Right lobe of liver (tissue), 6 donors: Measurements from ENCODE around the gene DLG2. TPM values are rescaled to one million over a fixed set of nuclear protein-coding genes. Genes with fewer than 3 reads are reported as not detected.

Source experiments
- ATAC-seq, 4 donors: fragments of 200-7000 bp; cut with Tn5 transposase; one replicate each; pipeline ENCODE4 v1.9.1; 2020; ENCODE audit warnings: mild to moderate bottlenecking in 4 of 4, moderate library complexity in 4 of 4
- DNase-seq, 3 donors: peaks; one replicate each; pipeline ENCODE4 v3.0.0-alpha.2; 2020
- H3K27ac ChIP-seq, 3 donors: fragments of 200-600 bp; one replicate each; pipeline ENCODE4 v1.8.0; 2022
- H3K27me3 ChIP-seq, 2 donors: fragments of 200-600 bp; one replicate each; pipeline ENCODE4 v1.8.0; 2022
- H3K36me3 ChIP-seq, 4 donors: fragments of 200-600 bp; sonication (generic) in 1 of 4; one replicate each; pipeline versions ENCODE4 v1.5.1 to v1.8.0; 2017 to 2022; ENCODE audit warnings: control low read depth in 1 of 4
- H3K4me1 ChIP-seq, 4 donors: fragments of 200-600 bp; sonication (generic) in 1 of 4; one replicate each; pipeline versions ENCODE4 v1.5.1 to v1.8.0; 2017 to 2022; ENCODE audit warnings: control low read depth in 1 of 4
- H3K4me3 ChIP-seq, 3 donors: fragments of 200-600 bp; one replicate each; pipeline ENCODE4 v1.8.0; 2022
- H3K9me3 ChIP-seq, 4 donors: fragments of 200-600 bp; sonication (generic) in 1 of 4; one replicate each; pipeline versions ENCODE4 v1.5.1 to v1.8.0; 2017 to 2022; ENCODE audit warnings: control low read depth in 1 of 4
- POLR2A ChIP-seq: fragments of 450-650 bp; IDR thresholded peaks from one replicate; pipeline ENCODE4 v1.6.1; 2017; ENCODE audit warnings: antibody characterized with exemption, mild to moderate bottlenecking
- WGBS: methylation state at CpG from one replicate; pipeline ENCODE4 v1.1.6; 2018; ENCODE audit warnings: low coverage, low lambda C conversion rate; ENCODE audit not compliant: insufficient coverage; ENCODE audit errors: missing lambda C conversion rate; 5-methylcytosine and 5-hydroxymethylcytosine counted together
- intact Hi-C, 2 donors: fragments of 100-400 bp; cut with DNase I; formaldehyde crosslinking; loops; one replicate each; pipeline versions ENCODE4 v1.11.2 to v1.14.1; 2022
- total RNA-seq, 6 experiments: library from RNA; depleted of rRNA in 2 of 6; stranded (reverse); fragments of >200 nt in 2 of 6; fragmentation: NEBNext Ultra II Directional in 3 of 6; extraction: Animal tissue kit (Norgen Biotek cat#: 25700) in 3 of 6; gene quantifications; one replicate each; pipeline versions ENCODE4 v1.1.0 to v1.2.4, GENCODE V29; 2016 to 2023
- TF ChIP-seq, protein P1 (sequence below), 4 donors: fragments of 200-600 bp in 3 of 4; fragments of 450-650 bp in 1 of 4; IDR thresholded peaks; one replicate each; pipeline versions ENCODE4 v1.5.1 to v1.8.0; 2016 to 2022; ENCODE audit warnings: antibody characterized with exemption in 4 of 4, mild to moderate bottlenecking in 2 of 4
- donor health status: DM: no; HTN: yes; CAD: no.
- donor health status: DM: no; HTN: no; CAD: no.
- donor health status: DM: no; HTN: no; CAD: no.
- donor health status: DM: no; HTN: yes; CAD: no.
- donor health status: DM: no; HTN: yes; CAD: no.

DLG2 gene
- total RNA-seq, 6 experiments from 2014 or later = 1.2 to 6.4 (median 2.5) TPM

DNA sequence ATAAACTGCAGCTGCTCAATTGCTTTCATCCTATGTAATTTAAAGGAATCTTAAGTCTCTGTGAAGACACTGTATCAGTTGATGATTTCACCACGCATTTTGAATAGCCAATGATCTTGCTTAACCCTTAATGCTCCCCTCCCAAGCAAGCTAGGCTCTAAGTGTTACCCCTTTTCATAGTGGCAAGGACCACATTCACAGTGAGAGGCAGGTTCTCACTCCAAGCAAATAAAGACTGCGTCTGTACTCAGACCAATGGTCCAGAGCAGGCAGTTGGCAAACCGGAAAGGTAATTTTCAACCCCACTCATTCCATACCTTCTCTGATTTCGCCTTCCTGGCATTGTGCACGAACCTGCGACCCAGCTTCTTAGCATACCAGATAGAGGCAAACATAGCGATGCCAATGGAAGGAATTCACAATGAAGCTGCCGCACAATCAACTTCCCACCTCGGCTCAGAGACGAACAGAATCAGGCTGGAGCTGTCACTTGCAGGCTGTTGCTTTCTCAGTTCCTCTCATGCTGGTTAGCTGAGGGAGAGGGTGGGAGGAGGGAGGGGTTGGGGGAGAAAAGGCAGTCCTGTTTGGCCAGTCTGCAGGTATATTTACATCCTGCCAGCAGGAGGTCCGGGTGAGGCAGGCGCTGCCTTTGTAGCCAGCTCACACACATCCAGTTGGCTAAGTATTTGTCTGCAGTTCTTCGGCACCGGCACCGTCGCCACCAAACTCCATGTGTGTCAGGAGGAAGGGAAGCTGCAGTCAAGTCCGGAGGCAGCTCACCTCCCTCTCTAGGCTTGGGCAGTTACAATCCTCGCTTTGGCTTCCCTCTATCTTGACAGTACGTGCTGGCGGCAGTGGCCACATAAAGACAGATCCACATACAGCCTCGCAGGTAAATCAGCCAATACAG lies 1189.8 kb downstream of the DLG2 start:
- TF ChIP-seq POLR2A = no peak
- TF ChIP-seq, protein P1, sequence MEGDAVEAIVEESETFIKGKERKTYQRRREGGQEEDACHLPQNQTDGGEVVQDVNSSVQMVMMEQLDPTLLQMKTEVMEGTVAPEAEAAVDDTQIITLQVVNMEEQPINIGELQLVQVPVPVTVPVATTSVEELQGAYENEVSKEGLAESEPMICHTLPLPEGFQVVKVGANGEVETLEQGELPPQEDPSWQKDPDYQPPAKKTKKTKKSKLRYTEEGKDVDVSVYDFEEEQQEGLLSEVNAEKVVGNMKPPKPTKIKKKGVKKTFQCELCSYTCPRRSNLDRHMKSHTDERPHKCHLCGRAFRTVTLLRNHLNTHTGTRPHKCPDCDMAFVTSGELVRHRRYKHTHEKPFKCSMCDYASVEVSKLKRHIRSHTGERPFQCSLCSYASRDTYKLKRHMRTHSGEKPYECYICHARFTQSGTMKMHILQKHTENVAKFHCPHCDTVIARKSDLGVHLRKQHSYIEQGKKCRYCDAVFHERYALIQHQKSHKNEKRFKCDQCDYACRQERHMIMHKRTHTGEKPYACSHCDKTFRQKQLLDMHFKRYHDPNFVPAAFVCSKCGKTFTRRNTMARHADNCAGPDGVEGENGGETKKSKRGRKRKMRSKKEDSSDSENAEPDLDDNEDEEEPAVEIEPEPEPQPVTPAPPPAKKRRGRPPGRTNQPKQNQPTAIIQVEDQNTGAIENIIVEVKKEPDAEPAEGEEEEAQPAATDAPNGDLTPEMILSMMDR (IDR thresholded peaks at IDR 0.05) = no peak
- Histone ChIP-seq H3K4me3 (no peak overlapping the region), H3K9me3 (no peaks in the 10 kb centered on the region), H3K36me3 (no peaks in the 10 kb centered on the region), H3K27ac (no peak overlapping the region), H3K4me1 (no peaks in the 10 kb centered on the region), H3K27me3 (no peaks in the 10 kb centered on the region)
- WGBS = 5% methylated on average over 15 of the region's 21 CpGs
- peak in 1 of 4 donors; percentile 14 for ATAC-seq
- no peak for DNase-seq
- intact Hi-C loops = no loop called here

DNA sequence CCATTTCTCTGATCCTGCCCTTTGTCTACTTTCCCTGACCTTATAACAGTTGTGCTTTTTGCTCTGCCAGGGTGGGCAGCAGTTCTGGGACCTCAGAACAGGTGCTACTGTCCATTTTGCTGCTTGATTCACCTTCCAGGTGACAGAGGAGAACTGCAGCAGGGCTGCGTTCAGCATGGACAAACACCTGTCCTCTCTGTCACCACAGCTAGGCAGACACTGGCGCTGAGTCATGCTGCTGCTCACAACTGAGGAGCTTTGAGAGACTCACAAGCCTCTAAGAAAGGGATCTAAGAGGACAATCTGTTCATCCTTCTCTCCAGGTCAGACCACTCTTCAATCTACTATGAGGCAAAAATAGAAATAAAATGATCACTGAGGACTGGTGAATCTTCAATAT lies 1196.5 kb downstream of the DLG2 start:
- TF ChIP-seq POLR2A = no peak
- TF ChIP-seq, protein P1 (IDR thresholded peaks at IDR 0.05) = no peak
- H3K27me3 ChIP-seq = no peaks in the 10 kb centered on the region
- WGBS = 53% methylated on average over 2 of the region's 2 CpGs
- no peaks in the 10 kb centered on the region for H3K4me1 ChIP-seq
- H3K9me3 ChIP-seq = no peaks in the 10 kb centered on the region
- H3K36me3 ChIP-seq = no peaks in the 10 kb centered on the region
- ATAC-seq (no peak), DNase-seq (no peak)
- H3K27ac ChIP-seq = no peak overlapping the region
- no peak overlapping the region for H3K4me3 ChIP-seq
- intact Hi-C loops = no loop called here

DNA sequence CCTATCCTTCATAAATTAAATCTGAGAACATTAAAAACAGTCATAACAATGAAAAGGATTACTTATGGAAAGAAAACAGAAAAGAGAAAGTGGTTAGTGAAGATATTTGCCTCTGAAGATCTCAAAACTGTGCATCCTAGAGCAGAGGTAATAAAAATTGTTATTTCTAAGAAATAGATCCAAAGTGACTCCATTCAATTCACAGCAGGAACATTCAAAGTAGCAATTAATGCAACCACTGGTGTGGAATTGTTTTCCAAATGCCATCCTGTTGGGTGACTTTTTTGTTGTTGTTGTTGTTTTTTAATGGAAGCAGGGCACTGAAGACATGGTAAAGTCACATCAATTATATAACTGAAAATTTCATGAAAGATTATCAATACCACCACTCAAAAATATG lies 1201.5 kb downstream of the DLG2 start:
- Histone ChIP-seq H3K36me3 (no peaks in the 10 kb centered on the region), H3K27me3 (no peaks in the 10 kb centered on the region), H3K27ac (no peak overlapping the region), H3K4me3 (no peak overlapping the region), H3K9me3 (no peaks in the 10 kb centered on the region), H3K4me1 (no peaks in the 10 kb centered on the region)
- DNase-seq (no peak), ATAC-seq (no peak)
- intact Hi-C loops = no loop called here
- no peak for TF ChIP-seq POLR2A

DNA sequence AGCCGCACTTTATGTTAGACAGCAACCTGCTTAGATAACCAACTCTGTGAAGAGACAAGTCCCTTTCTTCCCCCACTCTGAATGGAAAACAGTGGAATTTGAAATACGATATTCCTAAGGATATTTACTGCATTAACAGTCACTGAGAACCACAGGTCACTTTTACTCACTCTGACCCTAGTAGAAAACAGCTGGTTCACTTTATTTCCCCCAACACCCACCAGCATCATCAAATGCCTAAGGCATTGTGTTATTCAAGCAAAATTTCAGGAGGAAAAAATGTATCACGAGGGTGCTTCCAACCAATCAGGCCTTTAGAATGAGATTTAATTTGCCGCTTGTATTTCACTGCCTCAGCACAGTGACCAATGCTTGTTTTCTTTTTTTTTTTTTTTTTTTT lies 1206.9 kb downstream of the DLG2 start:
- H3K36me3 ChIP-seq = no peaks in the 10 kb centered on the region
- H3K4me3 ChIP-seq = no peak overlapping the region
- H3K27me3 ChIP-seq = no peaks in the 10 kb centered on the region
- no peaks in the 10 kb centered on the region for H3K4me1 ChIP-seq
- ATAC-seq (no peak), DNase-seq (no peak)
- intact Hi-C loops = no loop called here
- no peak for TF ChIP-seq POLR2A
- TF ChIP-seq, protein P1 (IDR thresholded peaks at IDR 0.05) = no peak
- no peaks in the 10 kb centered on the region for H3K9me3 ChIP-seq
- no peak overlapping the region for H3K27ac ChIP-seq
- 50% methylated on average over 4 of the region's 4 CpGs for WGBS

DNA sequence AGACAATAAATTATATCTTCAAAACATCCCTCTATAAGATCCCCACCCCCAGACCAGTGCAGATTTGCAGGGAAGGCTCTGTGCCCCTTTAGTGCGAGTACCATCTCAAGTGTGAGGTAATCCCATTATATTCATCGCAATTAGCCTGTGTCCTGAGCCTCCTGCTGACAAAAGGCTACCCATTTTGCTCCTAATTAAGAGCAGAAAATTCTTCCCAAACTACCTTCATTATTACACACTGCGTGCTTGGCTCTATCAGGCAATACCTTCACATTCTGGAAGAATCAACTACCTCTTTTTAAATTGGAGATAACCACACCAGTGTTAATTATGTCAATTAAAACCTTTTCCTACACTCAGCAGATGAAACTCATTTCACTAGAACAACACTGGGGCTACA lies 1207.5 kb downstream of the DLG2 start:
- 61% methylated on average over 3 of the region's 3 CpGs for WGBS
- ATAC-seq (no peak), DNase-seq (no peak)
- Histone ChIP-seq H3K27me3 (no peaks in the 10 kb centered on the region), H3K9me3 (no peaks in the 10 kb centered on the region), H3K4me1 (no peaks in the 10 kb centered on the region), H3K36me3 (no peaks in the 10 kb centered on the region), H3K4me3 (no peak overlapping the region), H3K27ac (no peak overlapping the region)
- TF ChIP-seq, protein P1 (IDR thresholded peaks at IDR 0.05) = no peak
- no peak for TF ChIP-seq POLR2A
- intact Hi-C loops = no loop called here
